HG02588 (cell line): ENCODE results near the gene OAS1.
"Not testable (repeated sequence)": the region's sequence is repeated elsewhere in the genome, so short reads cannot be mapped to it uniquely, and the experiment has no call there.

Experiments used
- ATAC-seq: cut with Tn5 transposase; IDR thresholded peaks from one replicate; pipeline ENCODE4 v1.9.1; 2021; ENCODE audit warnings: mild to moderate bottlenecking, moderate library complexity; ENCODE audit not compliant: unreplicated experiment

OAS1 gene

GRCh38 chr12:112936264-112936663 lies 29.5 kb downstream of the OAS1 start:
- ATAC-seq, result no peak

DNA sequence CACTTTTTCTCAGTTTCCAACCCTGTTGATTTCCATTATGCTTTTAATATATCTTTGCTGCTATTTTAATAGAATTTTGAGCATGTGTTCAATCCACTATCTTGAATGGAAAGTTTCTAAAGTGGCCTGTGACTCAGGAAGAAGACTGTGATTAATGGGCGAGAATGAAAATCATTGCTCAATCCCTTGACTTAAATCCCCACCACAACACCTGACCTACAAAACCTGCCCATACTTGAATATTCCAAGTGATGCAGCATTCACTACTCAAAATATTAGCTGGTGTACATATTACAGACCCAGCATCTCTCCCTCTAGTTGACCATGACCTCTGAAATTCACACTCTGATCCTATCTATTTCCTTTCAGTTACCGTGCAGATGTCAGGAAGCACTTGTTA lies 30.2 kb downstream of the OAS1 start:
- ATAC-seq, result no peak

DNA sequence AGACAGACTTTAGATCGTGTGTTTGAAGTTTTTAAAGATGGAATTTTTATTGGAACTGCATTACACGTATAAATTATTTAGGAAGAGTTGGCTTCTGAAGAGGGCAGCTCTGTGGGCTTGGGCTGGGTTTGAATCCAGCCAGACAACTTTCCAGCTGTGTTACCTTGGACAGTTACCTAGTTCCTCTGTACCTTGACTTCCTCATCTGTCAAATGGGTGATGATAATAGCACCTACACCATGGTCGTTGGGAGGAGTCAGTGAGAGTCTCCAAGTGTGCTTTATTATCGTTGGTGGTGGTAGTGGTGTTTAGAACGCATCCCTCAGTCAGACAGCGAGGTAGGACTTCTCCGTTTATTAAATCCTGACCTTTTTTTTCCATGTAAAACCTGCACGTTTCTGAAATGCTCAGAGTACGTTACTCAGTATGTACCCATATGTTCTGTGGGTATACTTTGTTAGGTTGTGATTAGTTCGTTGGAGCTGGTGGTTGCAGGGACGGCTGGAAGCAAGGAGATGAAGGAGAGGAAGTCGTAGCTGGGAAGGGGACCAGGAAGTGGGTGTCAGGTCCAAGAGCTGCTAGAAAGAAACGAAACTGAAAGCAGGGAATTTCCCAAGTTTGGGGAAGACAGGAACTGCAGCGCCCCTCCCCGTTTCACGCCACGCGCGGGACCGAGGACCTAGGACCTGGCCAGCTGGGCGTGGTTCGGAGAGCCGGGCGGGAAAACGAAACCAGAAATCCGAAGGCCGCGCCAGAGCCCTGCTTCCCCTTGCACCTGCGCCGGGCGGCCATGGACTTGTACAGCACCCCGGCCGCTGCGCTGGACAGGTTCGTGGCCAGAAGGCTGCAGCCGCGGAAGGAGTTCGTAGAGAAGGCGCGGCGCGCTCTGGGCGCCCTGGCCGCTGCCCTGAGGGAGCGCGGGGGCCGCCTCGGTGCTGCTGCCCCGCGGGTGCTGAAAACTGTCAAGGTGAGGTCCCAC lies 31.3 kb downstream of the OAS1 start, which contains the start of gene OAS3:
Gene OAS3, plus strand, starts transcription at position 734 of the 979 bp plus-strand sequence. Its CDS starts 57 bp downstream, at position 791.
- ATAC-seq, result no peak

DNA sequence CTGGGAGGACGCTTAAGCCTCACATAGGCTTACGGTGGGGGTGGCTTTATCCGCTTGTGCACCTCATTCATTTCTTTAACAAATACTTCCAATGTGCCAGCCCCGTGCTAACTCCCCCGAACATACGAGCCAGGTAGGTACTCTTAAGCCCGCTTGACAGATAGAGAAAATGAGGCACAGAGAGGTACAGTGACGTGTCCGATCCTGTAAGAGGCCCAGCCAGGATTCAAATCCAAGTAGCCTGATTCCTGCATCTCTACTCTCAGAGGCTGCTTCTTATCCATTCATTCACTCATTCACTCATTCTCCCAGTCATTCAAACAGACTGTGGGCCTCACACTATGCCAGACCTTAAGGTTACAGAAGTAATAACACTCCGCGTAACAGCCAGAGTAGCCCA lies 32.0 kb downstream of the OAS1 start:
- ATAC-seq, result no peak

DNA sequence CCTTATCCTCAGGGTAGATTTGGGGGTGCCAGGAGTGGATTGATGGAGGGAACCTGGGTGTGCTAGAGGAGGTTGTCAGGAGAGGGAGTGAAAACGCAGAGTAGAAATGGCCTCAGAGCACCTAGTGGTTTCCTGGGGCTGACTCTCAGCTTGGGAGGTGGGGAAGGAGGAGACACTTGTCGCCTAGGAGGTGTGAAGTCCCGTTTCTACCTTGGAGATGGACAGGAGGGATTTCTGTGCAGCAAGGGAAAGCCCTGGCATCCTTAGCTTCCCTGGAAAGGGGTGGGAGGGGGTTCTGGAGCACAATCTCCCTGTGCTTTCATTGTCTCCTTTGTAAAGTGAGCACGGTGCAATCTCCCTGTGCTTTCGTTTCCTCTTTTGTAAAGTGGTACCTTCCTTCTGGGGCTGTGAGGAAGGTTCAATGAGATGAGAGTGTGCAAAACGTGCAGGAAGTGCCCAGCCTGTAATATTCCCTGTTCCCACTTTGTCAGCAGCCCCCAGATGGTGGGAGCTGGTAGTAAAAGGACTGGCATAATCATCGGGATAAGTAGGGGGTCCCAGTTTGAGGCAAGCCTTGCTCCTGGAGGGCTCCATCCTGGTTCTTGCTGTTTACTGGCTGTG lies 33.1 kb downstream of the OAS1 start:
- no peak for ATAC-seq

DNA sequence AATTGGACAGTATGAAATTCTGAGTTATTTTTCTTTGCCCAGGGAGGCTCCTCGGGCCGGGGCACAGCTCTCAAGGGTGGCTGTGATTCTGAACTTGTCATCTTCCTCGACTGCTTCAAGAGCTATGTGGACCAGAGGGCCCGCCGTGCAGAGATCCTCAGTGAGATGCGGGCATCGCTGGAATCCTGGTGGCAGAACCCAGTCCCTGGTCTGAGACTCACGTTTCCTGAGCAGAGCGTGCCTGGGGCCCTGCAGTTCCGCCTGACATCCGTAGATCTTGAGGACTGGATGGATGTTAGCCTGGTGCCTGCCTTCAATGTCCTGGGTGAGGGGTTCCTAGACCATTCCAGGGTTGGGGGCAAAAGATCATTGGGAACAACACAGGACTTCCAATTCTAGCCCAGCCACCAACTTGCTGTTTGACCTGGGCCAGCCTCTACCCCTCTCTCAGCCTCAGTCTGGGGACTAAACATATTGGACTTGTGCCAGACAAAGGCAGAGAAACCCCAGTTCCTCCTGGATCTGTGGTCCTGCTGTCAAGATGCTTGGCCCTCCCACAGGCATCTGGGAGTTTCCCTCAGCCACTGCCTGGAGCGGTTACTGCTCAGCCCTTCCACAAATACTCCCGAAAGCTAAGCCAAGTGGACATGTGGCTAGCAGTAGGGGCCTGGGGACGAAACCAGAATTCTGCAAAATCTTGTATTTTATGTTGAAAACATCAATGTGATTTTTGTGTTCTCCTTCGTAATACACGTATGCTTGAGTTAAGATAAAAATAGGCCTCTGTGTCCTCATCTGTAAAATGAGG lies 35.0 kb downstream of the OAS1 start:
- ATAC-seq, result no peak

DNA sequence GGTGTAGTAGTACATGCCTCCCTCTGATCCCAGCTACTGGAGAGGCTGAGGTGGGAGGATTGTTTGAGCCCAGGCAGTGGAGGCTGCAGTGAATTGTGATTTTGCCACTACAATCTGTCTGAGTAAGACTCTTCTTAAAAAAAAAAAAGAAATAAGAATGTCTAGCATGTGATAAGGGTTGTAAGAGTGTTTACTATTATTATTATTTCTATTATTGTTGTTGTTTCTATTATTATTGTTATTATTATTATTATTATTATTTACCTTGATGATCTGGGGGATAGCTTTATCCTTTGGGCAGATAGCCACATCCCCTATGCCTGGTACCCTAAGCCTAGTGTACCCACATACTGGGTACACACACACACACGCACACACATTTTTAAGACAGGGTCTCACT lies 35.8 kb downstream of the OAS1 start:
- no peak for ATAC-seq

GRCh38 chr12:112944024-112944690 lies 37.4 kb downstream of the OAS1 start:
- no peak for ATAC-seq

DNA sequence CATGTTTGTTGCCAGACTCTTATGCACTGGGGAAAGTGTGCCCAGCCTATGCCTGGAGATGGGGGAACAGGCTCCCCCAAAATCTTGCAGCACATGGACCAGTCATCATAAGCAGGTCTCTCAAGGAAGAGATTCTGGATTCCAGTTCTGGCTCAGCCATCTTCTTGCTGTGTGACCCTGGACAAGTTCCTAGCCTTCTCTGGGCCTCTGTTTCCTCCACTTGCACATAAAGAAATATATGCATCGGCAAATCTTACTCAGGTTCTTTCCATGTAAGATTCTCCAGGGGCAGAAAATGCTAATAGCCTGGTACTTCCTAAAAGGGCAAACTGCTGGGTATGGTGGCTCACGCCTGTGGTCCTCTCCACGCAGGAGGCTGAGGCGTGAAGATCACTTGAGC lies 38.8 kb downstream of the OAS1 start:
- no peak for ATAC-seq

GRCh38 chr12:112946236-112947000 lies 39.7 kb downstream of the OAS1 start:
- no peak for ATAC-seq

DNA sequence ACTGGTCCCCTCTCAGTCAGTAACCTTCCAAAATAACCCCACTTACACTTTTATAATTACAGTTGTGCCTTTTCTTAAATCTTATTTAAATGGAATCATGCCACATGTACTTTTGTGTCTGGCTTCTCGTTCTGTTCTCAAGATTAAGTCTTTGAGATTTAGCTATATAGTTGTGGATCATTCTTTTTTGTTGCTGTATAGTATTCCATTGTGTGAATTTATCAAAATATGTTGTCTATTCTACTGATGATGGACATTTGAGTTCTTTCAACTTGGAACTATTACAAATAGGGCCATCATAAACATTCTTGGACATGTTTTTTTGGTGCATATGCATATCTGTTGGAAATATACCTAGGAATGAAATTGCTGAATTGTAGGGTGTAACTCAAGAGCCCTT lies 40.6 kb downstream of the OAS1 start:
- no peak for ATAC-seq

- no peak for ATAC-seq
Observed at GRCh38 chr12:112947761-112948160, 41.0 kb downstream of the OAS1 start.

- no peak for ATAC-seq
Observed at GRCh38 chr12:112948806-112949205, 42.0 kb downstream of the OAS1 start.

- ATAC-seq, result no peak
Observed at GRCh38 chr12:112950701-112951100, 43.9 kb downstream of the OAS1 start.

DNA sequence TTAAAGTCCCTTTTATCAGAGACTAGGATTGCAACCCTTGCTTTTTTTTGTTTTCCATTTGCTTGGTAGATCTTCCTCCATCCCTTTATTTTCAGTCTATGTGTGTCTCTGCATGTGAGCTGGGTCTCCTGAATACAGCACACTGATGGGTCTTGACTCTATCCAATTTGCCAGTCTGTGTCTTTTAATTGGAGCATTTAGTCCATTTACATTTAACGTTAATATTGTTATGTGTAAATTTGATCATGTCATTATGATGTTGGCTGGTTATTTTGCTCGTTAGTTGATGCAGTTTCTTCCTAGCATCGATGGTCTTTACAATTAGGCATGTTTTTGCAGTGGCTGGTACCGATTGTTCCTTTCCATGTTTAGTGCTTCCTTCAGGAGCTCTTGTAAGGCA lies 50.4 kb downstream of the OAS1 start:
- not testable (repeated sequence) for ATAC-seq

DNA sequence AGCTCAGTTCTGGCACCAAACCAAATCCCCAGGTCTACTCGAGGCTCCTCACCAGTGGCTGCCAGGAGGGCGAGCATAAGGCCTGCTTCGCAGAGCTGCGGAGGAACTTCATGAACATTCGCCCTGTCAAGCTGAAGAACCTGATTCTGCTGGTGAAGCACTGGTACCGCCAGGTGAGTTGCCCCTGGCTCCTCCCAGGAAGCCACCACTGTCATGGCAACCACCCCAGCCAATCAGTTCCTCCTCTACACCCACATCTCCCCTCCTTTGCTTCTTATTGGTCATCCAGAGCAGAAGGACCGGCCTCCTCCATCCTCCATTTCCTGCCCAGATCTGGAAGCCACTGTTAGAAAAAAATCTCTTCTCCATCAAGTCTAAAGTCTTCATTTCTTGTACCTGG lies 54.3 kb downstream of the OAS1 start:
- ATAC-seq, result no peak

DNA sequence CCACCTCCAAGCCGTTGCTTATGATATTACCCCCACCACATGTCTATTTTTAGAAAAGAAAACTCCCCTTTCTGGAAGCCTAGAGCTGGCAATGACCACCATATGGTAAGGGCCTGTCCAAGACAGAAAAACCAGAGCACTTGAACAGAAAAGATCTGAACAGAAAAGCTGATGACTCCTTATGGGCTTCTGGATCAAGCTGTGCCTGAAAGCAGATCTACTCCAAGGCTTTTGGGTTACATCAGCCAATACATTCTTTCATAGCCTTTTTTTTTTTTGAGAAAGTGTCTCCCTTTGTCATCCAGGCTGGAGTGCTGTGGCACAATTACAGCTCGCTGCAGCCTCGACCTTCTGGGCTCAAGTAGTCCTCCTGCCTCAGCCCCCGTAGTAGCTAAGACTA lies 54.8 kb downstream of the OAS1 start:
- no peak for ATAC-seq

DNA sequence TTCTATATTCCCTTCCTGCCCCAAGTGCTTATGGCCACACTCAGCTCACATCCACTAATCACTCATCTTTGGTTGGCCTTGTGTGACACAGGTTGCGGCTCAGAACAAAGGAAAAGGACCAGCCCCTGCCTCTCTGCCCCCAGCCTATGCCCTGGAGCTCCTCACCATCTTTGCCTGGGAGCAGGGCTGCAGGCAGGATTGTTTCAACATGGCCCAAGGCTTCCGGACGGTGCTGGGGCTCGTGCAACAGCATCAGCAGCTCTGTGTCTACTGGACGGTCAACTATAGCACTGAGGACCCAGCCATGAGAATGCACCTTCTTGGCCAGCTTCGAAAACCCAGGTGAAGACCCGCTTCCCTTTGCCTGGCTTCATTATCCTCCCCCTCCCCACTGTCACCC lies 55.8 kb downstream of the OAS1 start:
- no peak for ATAC-seq

DNA sequence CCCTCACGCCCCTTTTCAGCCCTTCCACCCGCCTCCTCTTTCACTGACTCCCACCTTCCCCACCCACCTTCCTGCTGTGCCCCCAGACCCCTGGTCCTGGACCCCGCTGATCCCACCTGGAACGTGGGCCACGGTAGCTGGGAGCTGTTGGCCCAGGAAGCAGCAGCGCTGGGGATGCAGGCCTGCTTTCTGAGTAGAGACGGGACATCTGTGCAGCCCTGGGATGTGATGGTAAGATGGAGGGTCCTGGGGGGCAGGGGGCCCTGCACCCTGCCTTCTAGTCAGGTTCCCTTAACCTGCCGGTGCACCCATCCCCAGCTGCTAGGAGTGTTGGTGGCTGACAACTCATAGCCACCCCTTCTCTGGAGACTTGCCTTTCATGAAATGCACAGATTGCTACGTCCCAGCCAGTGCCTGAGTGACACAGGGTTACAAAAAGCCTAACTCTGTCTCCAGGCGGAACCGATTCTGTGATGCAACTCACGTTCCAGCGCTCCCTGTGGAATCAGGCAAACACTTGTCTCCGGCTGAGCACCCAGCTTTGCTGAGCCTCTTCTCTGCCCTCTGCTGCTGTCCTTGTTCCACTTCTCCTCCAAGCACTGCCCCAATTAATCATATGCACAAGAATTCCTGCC lies 56.6 kb downstream of the OAS1 start:
- ATAC-seq, result no peak
